OCI-LY7 (cell line): ENCODE results near the gene ACAA2. TPM values are rescaled to one million over a fixed set of nuclear protein-coding genes. Genes with fewer than 3 reads are reported as not detected.

Experiments
- BruUV-seq: library from RNA; stranded (reverse); fragments of 400-500 nt; replicated peaks from 2 replicates; lab custom pipeline; 2021; lab: Mats Ljungman, UMichigan
- CTCF ChIA-PET: fragments of 300-600 bp; sonication (Branson Sonifier 250); formaldehyde crosslinking; loops from one replicate; lab custom pipeline; 2022; ENCODE audit warnings: antibody characterized with exemption; ENCODE audit not compliant: unreplicated experiment; lab: Charles Lee
- POLR2A ChIA-PET: fragments of 300-600 bp; sonication (Branson Sonifier 250); formaldehyde crosslinking; loops from one replicate; lab custom pipeline; 2022; ENCODE audit warnings: antibody characterized with exemption; lab: Charles Lee
- DNase-seq: peaks from one replicate; pipeline ENCODE4 v3.0.0-alpha.2; 2015; ENCODE audit warnings: low spot score
- H2AFZ ChIP-seq: fragments of 200-600 bp; sonication (generic), shearing (Covaris generic); 2 replicates; pipeline ENCODE4 v1.6.1; 2014; ENCODE audit warnings: mild to moderate bottlenecking, antibody characterized with exemption, low read length, moderate library complexity
- H3K27ac ChIP-seq: fragments of 200-600 bp; sonication (generic); 2 replicates; pipeline ENCODE4 v1.5.1; 2014; ENCODE audit warnings: mixed run types, low read depth, mild to moderate bottlenecking, moderate library complexity, low read length, inconsistent platforms; ENCODE audit not compliant: poor library complexity, severe bottlenecking
- H3K36me3 ChIP-seq: fragments of 200-600 bp; sonication (generic); 2 replicates; pipeline ENCODE4 v1.6.1; 2014; ENCODE audit warnings: mild to moderate bottlenecking, antibody characterized with exemption, low read length, moderate library complexity, mixed read lengths; ENCODE audit not compliant: insufficient read depth
- H3K4me1 ChIP-seq: fragments of 200-600 bp; sonication (generic); 2 replicates; pipeline ENCODE4 v1.5.1; 2014; ENCODE audit warnings: mild to moderate bottlenecking, low read length; ENCODE audit not compliant: insufficient read depth, poor library complexity, severe bottlenecking
- H3K4me2 ChIP-seq: fragments of 200-600 bp; sonication (generic); 2 replicates; pipeline ENCODE4 v1.6.1; 2014; ENCODE audit warnings: mild to moderate bottlenecking, low read length
- H3K4me3 ChIP-seq: fragments of 200-600 bp; sonication (generic); 2 replicates; pipeline ENCODE4 v1.5.1; 2014; ENCODE audit warnings: mild to moderate bottlenecking, low read depth, low read length; ENCODE audit not compliant: poor library complexity, severe bottlenecking
- H3K79me2 ChIP-seq: fragments of 200-600 bp; sonication (generic); 2 replicates; pipeline ENCODE4 v1.6.1; 2016; ENCODE audit warnings: low read depth, mild to moderate bottlenecking, low read length, moderate library complexity, mixed read lengths; ENCODE audit not compliant: insufficient read depth
- H3K9me2 ChIP-seq: fragments of 200-600 bp; sonication (generic); 2 replicates; pipeline ENCODE4 v1.6.1; 2016; ENCODE audit warnings: mild to moderate bottlenecking, low read length, mixed read lengths; ENCODE audit not compliant: insufficient read depth
- H3K9me3 ChIP-seq: fragments of 200-600 bp; sonication (generic); 2 replicates; pipeline ENCODE4 v1.6.1; 2014; ENCODE audit warnings: mild to moderate bottlenecking, mixed run types, low read length, mixed read lengths
- H4K20me1 ChIP-seq: fragments of 200-600 bp; sonication (generic); 2 replicates; pipeline ENCODE4 v1.6.1; 2014; ENCODE audit warnings: mild to moderate bottlenecking, antibody characterized with exemption, low read length, moderate library complexity, mixed read lengths; ENCODE audit not compliant: insufficient read depth
- EZH2phosphoT487 ChIP-seq: fragments of 200-600 bp; sonication (generic); IDR thresholded peaks from 2 replicates; pipeline ENCODE4 v1.6.1; 2018; ENCODE audit warnings: low read depth, borderline replicate concordance, mild to moderate bottlenecking, mixed run types, antibody characterized with exemption, low read length, moderate library complexity, mixed read lengths
- intact Hi-C: fragments of 100-400 bp; cut with micrococcal nuclease; formaldehyde crosslinking; loops from one replicate; pipeline ENCODE4 v1.10.0; 2022; ENCODE audit not compliant: unreplicated experiment
- total RNA-seq, 2 experiments: library from RNA; depleted of rRNA in 1 of 2; stranded (reverse); fragments of >200 nt in 1 of 2; shearing (Covaris generic) in 1 of 2; gene quantifications; 2 replicates each; pipeline ENCODE4 v1.2.3, GENCODE V29; 2014 to 2022
- TF ChIP-seq, protein P1 (sequence below): fragments of 200-600 bp; sonication (generic); conservative IDR thresholded peaks from 2 replicates; pipeline ENCODE4 v1.5.1; 2014; ENCODE audit warnings: mild to moderate bottlenecking, antibody characterized with exemption, low read length, moderate library complexity, mixed read lengths

The ACAA2 gene
- total RNA-seq, 2 experiments from 2014 or later = 30.8 to 54.4 TPM

- no peaks in the 10 kb centered on the region for H4K20me1 ChIP-seq
- no peak overlapping the region for H3K4me3 ChIP-seq
- no peak for TF ChIP-seq EZH2phosphoT487
- TF ChIP-seq, protein P1, sequence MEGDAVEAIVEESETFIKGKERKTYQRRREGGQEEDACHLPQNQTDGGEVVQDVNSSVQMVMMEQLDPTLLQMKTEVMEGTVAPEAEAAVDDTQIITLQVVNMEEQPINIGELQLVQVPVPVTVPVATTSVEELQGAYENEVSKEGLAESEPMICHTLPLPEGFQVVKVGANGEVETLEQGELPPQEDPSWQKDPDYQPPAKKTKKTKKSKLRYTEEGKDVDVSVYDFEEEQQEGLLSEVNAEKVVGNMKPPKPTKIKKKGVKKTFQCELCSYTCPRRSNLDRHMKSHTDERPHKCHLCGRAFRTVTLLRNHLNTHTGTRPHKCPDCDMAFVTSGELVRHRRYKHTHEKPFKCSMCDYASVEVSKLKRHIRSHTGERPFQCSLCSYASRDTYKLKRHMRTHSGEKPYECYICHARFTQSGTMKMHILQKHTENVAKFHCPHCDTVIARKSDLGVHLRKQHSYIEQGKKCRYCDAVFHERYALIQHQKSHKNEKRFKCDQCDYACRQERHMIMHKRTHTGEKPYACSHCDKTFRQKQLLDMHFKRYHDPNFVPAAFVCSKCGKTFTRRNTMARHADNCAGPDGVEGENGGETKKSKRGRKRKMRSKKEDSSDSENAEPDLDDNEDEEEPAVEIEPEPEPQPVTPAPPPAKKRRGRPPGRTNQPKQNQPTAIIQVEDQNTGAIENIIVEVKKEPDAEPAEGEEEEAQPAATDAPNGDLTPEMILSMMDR = no peak
- CTCF ChIA-PET = no interaction called here
- no peaks in the 10 kb centered on the region for H3K36me3 ChIP-seq
- intact Hi-C loops = no loop called here
- no peak overlapping the region for H3K27ac ChIP-seq
- no peaks in the 10 kb centered on the region for H3K79me2 ChIP-seq
- H3K4me2 ChIP-seq = no peak overlapping the region
- H3K4me1 ChIP-seq = no peaks in the 10 kb centered on the region
- DNase-seq = no peak
- no peaks in the 10 kb centered on the region for H3K9me2 ChIP-seq
- no peaks in the 10 kb centered on the region for H3K9me3 ChIP-seq
- H2AFZ ChIP-seq = no peak overlapping the region
- POLR2A ChIA-PET = no interaction called here
- BruUV-seq = no TSS peak
Measured at GRCh38 chr18:49739275-49739674, 74.1 kb downstream of the ACAA2 start.

- no TSS peak for BruUV-seq
- H3K27ac ChIP-seq = no peak overlapping the region
- no peak overlapping the region for H3K4me2 ChIP-seq
- intact Hi-C loops = no loop called here
- no peaks in the 10 kb centered on the region for H3K9me3 ChIP-seq
- POLR2A ChIA-PET = interaction anchor here (0.7 kb wide), 1 partner anchor 668 kb away, joined by 4 read pairs; no protein-coding TSS in a partner anchor
- TF ChIP-seq, protein P1 = no peak
- no peak for TF ChIP-seq EZH2phosphoT487
- H3K9me2 ChIP-seq = no peaks in the 10 kb centered on the region
- no peaks in the 10 kb centered on the region for H3K36me3 ChIP-seq
- H3K4me1 ChIP-seq = no peaks in the 10 kb centered on the region
- CTCF ChIA-PET = no interaction called here
- no peaks in the 10 kb centered on the region for H3K79me2 ChIP-seq
- DNase-seq = no peak
- no peak overlapping the region for H3K4me3 ChIP-seq
- no peaks in the 10 kb centered on the region for H4K20me1 ChIP-seq
- H2AFZ ChIP-seq = no peak overlapping the region
Measured at GRCh38 chr18:49738721-49739120, 74.6 kb downstream of the ACAA2 start.

- no peak for TF ChIP-seq EZH2phosphoT487
- TF ChIP-seq, protein P1 = no peak
- Histone ChIP-seq H3K4me1 (no peaks in the 10 kb centered on the region), H3K4me2 (no peak overlapping the region), H3K9me3 (no peaks in the 10 kb centered on the region), H3K4me3 (no peak overlapping the region), H3K27ac (no peak overlapping the region), H3K36me3 (no peaks in the 10 kb centered on the region), H2AFZ (no peak overlapping the region), H3K79me2 (no peaks in the 10 kb centered on the region), H3K9me2 (no peaks in the 10 kb centered on the region), H4K20me1 (no peaks in the 10 kb centered on the region)
- BruUV-seq = no TSS peak
- DNase-seq = no peak
- POLR2A ChIA-PET = no interaction called here
- CTCF ChIA-PET = no interaction called here
- intact Hi-C loops = no loop called here
Measured at GRCh38 chr18:49734836-49735235, 78.5 kb downstream of the ACAA2 start.
